ENCODE data around the gene WDFY3. TPM values are rescaled to one million over a fixed set of nuclear protein-coding genes. Genes with fewer than 3 reads are reported as not detected.

WDFY3 gene
- polyA plus RNA-seq, 4 donors: 3.0 to 33.3 (median 6.4) TPM

DNA sequence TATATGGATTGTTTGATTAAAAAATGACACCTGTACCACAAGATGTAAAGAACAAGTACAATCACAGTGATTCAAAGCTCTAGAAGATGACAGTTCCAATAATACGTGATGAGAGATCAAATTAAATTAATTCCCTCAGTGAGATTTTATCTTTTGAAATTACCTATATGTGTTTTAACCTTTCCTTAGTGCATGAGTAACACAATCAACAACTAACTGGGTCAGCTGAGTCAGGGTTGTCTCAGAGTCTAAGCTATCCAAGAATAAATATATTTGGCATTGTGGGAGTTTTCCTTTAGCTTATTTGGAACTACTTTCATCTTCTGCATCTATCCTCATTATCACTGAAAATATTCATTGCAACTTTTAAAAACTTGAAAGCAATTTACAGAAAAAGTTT is 162.8 kb downstream of the WDFY3 start:
- peaks cover 0 to 17% (median 2%) of the 10 kb centered on the region in 3 donors for H3K36me3 ChIP-seq (ENCODE audit: control insufficient read depth in 3 of 3, insufficient read depth in 2 of 3, low read depth in 1 of 3, low read length in 3 of 3)
- 90 to 95% (median 94%) methylated on average over 1 of the region's 1 CpG for WGBS, 3 donors
- no peak overlapping the region for H3K4me3 ChIP-seq (ENCODE audit: low read depth in 1 of 3, low read length in 3 of 3)
- DNase-seq (no peak), FAIRE-seq (peak; percentile 15)
- H3K27ac ChIP-seq (ENCODE audit: low read depth in 1 of 3, low read length in 2 of 3): no peak overlapping the region
- H3K4me1 ChIP-seq (ENCODE audit: control insufficient read depth in 3 of 3, insufficient read depth in 2 of 3, low read depth in 1 of 3, low read length in 2 of 3): no peaks in the 10 kb centered on the region
- H3K27me3 ChIP-seq (ENCODE audit: control insufficient read depth in 3 of 3, insufficient read depth in 3 of 3, low read length in 3 of 3): no peaks in the 10 kb centered on the region
- no peaks in the 10 kb centered on the region for H3K9me3 ChIP-seq (ENCODE audit: control insufficient read depth in 2 of 2, insufficient read depth in 1 of 2, low read depth in 1 of 2, low read length in 1 of 2)

GRCh38 chr4:84803116-84803515 is 163.4 kb downstream of the WDFY3 start:
- WGBS, 3 donors: 94 to 96% (median 95%) methylated on average over 2 of the region's 2 CpGs
- DNase-seq (no peak), FAIRE-seq (no peak)
- Histone ChIP-seq H3K36me3 (ENCODE audit: control insufficient read depth in 3 of 3, insufficient read depth in 2 of 3, low read depth in 1 of 3, low read length in 3 of 3) (peaks cover 0 to 17% (median 2%) of the 10 kb centered on the region in 3 donors), H3K4me1 (ENCODE audit: control insufficient read depth in 3 of 3, insufficient read depth in 2 of 3, low read depth in 1 of 3, low read length in 2 of 3) (no peaks in the 10 kb centered on the region), H3K4me3 (ENCODE audit: low read depth in 1 of 3, low read length in 3 of 3) (no peak overlapping the region), H3K27me3 (ENCODE audit: control insufficient read depth in 3 of 3, insufficient read depth in 3 of 3, low read length in 3 of 3) (no peaks in the 10 kb centered on the region), H3K27ac (ENCODE audit: low read depth in 1 of 3, low read length in 2 of 3) (no peak overlapping the region), H3K9me3 (ENCODE audit: control insufficient read depth in 2 of 2, insufficient read depth in 1 of 2, low read depth in 1 of 2, low read length in 1 of 2) (no peaks in the 10 kb centered on the region)

DNA sequence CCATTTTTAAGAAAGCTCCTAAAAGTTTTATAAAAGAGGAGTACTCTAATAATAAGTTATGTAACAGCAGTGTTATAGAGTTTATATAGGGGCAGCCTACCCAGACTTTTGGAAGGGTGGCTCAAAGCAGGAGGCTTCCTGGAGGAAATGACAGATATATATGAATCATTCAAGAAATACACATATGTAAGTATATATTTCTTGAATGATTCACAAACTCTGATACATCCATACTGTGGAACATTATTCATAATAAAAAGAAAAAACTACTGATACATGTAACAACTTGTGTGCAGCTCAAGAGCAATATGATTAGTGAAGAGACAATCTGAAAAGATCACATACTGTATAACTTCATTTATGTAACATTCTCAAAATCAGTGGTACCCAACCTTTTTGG is 166.2 kb downstream of the WDFY3 start:
- Histone ChIP-seq H3K4me3 (ENCODE audit: low read depth in 1 of 3, low read length in 3 of 3) (no peak overlapping the region), H3K9me3 (ENCODE audit: control insufficient read depth in 2 of 2, insufficient read depth in 1 of 2, low read depth in 1 of 2, low read length in 1 of 2) (no peaks in the 10 kb centered on the region), H3K27ac (ENCODE audit: low read depth in 1 of 3, low read length in 2 of 3) (no peak overlapping the region), H3K27me3 (ENCODE audit: control insufficient read depth in 3 of 3, insufficient read depth in 3 of 3, low read length in 3 of 3) (no peaks in the 10 kb centered on the region), H3K36me3 (ENCODE audit: control insufficient read depth in 3 of 3, insufficient read depth in 2 of 3, low read depth in 1 of 3, low read length in 3 of 3) (peaks cover 0 to 19% (median 2%) of the 10 kb centered on the region in 3 donors), H3K4me1 (ENCODE audit: control insufficient read depth in 3 of 3, insufficient read depth in 2 of 3, low read depth in 1 of 3, low read length in 2 of 3) (no peaks in the 10 kb centered on the region)
- no peak for DNase-seq
- no peak for FAIRE-seq

- H3K36me3 ChIP-seq (ENCODE audit: control insufficient read depth in 3 of 3, insufficient read depth in 2 of 3, low read depth in 1 of 3, low read length in 3 of 3): peaks cover 0 to 20% (median 2%) of the 10 kb centered on the region in 3 donors
- no peak for FAIRE-seq
- DNase-seq: no peak
- no peaks in the 10 kb centered on the region for H3K9me3 ChIP-seq (ENCODE audit: control insufficient read depth in 2 of 2, insufficient read depth in 1 of 2, low read depth in 1 of 2, low read length in 1 of 2)
- 81 to 96% (median 82%) methylated on average over 3 of the region's 3 CpGs for WGBS, 3 donors
- H3K4me1 ChIP-seq (ENCODE audit: control insufficient read depth in 3 of 3, insufficient read depth in 2 of 3, low read depth in 1 of 3, low read length in 2 of 3): no peaks in the 10 kb centered on the region
- H3K27me3 ChIP-seq (ENCODE audit: control insufficient read depth in 3 of 3, insufficient read depth in 3 of 3, low read length in 3 of 3): no peaks in the 10 kb centered on the region
- H3K27ac ChIP-seq (ENCODE audit: low read depth in 1 of 3, low read length in 2 of 3): no peak overlapping the region
- no peak overlapping the region for H3K4me3 ChIP-seq (ENCODE audit: low read depth in 1 of 3, low read length in 3 of 3)
These were observed 167.2 kb downstream of the WDFY3 start for GRCh38 chr4:84799318-84799717.

- Histone ChIP-seq H3K4me3 (ENCODE audit: low read depth in 1 of 3, low read length in 3 of 3) (no peak overlapping the region), H3K4me1 (ENCODE audit: control insufficient read depth in 3 of 3, insufficient read depth in 2 of 3, low read depth in 1 of 3, low read length in 2 of 3) (no peaks in the 10 kb centered on the region), H3K27me3 (ENCODE audit: control insufficient read depth in 3 of 3, insufficient read depth in 3 of 3, low read length in 3 of 3) (no peaks in the 10 kb centered on the region), H3K36me3 (ENCODE audit: control insufficient read depth in 3 of 3, insufficient read depth in 2 of 3, low read depth in 1 of 3, low read length in 3 of 3) (peaks cover 0 to 10% (median 0%) of the 10 kb centered on the region in 3 donors), H3K9me3 (ENCODE audit: control insufficient read depth in 2 of 2, insufficient read depth in 1 of 2, low read depth in 1 of 2, low read length in 1 of 2) (no peaks in the 10 kb centered on the region), H3K27ac (ENCODE audit: low read depth in 1 of 3, low read length in 2 of 3) (no peak overlapping the region)
- DNase-seq (no peak), FAIRE-seq (no peak)
- WGBS, 3 donors: 88 to 99% (median 90%) methylated on average over 3 of the region's 3 CpGs
These were observed 170.1 kb downstream of the WDFY3 start for GRCh38 chr4:84796394-84796793.

GRCh38 chr4:84792366-84793301 is 173.9 kb downstream of the WDFY3 start:
- WGBS, 3 donors: 53 to 71% (median 56%) methylated on average over 4 of the region's 4 CpGs
- H3K4me3 ChIP-seq (ENCODE audit: low read depth in 1 of 3, low read length in 3 of 3): no peak overlapping the region
- no peak for FAIRE-seq
- H3K36me3 ChIP-seq (ENCODE audit: control insufficient read depth in 3 of 3, insufficient read depth in 2 of 3, low read depth in 1 of 3, low read length in 3 of 3): peaks cover 0 to 12% (median 1%) of the 10 kb centered on the region in 3 donors
- no peaks in the 10 kb centered on the region for H3K9me3 ChIP-seq (ENCODE audit: control insufficient read depth in 2 of 2, insufficient read depth in 1 of 2, low read depth in 1 of 2, low read length in 1 of 2)
- H3K4me1 ChIP-seq (ENCODE audit: control insufficient read depth in 3 of 3, insufficient read depth in 2 of 3, low read depth in 1 of 3, low read length in 2 of 3): no peaks in the 10 kb centered on the region
- no peaks in the 10 kb centered on the region for H3K27me3 ChIP-seq (ENCODE audit: control insufficient read depth in 3 of 3, insufficient read depth in 3 of 3, low read length in 3 of 3)
- peak in 1 of 2 donors; percentile 56 for DNase-seq
- peak overlapping the region in 1 of 3 donors; percentile 34 for H3K27ac ChIP-seq (ENCODE audit: low read depth in 1 of 3, low read length in 2 of 3)

DNA sequence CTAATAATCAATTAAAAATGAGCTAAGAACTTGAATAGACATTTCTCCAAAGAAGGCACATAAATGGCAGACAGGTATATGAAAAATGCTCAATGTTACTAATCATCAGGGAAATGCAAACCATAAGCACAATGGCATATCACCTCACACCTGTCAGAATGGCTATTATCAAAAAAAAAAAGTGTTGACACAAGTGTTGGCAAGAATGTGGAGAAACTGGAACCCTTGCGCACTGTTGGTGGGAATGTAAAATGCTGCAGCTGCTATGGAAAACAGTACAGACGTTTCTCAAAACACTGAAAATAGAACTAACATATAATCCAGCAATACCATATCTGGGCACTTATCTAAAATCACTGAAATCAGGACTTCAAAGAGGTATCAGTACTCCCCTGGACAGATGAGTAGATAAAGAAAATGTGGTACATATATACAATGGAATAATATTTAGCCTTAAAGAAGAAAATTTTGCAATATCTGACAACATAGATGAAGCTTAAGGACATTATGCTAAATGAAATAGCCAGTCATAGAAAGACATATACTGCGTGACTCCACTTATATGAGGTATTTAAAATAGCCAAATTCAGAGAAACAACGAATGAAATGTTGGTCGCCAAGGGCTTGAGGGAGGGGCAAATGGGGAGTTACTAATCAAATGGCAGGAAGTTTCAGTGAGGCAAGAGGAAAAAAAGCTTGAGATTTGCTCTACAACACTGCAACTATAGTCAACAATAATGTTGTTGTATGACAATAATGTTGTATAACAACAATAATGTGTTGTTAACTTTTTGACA is 175.5 kb downstream of the WDFY3 start:
- Histone ChIP-seq H3K36me3 (ENCODE audit: control insufficient read depth in 3 of 3, insufficient read depth in 2 of 3, low read depth in 1 of 3, low read length in 3 of 3) (peaks cover 0 to 14% (median 5%) of the 10 kb centered on the region in 3 donors), H3K9me3 (ENCODE audit: control insufficient read depth in 2 of 2, insufficient read depth in 1 of 2, low read depth in 1 of 2, low read length in 1 of 2) (no peaks in the 10 kb centered on the region), H3K4me3 (ENCODE audit: low read depth in 1 of 3, low read length in 3 of 3) (no peak overlapping the region), H3K27me3 (ENCODE audit: control insufficient read depth in 3 of 3, insufficient read depth in 3 of 3, low read length in 3 of 3) (no peaks in the 10 kb centered on the region), H3K4me1 (ENCODE audit: control insufficient read depth in 3 of 3, insufficient read depth in 2 of 3, low read depth in 1 of 3, low read length in 2 of 3) (no peaks in the 10 kb centered on the region), H3K27ac (ENCODE audit: low read depth in 1 of 3, low read length in 2 of 3) (no peak overlapping the region)
- DNase-seq (no peak), FAIRE-seq (no peak)
- WGBS, 3 donors: 86 to 90% (median 88%) methylated on average over 5 of the region's 5 CpGs

GRCh38 chr4:84786478-84786877 is 180.0 kb downstream of the WDFY3 start:
- WGBS, 3 donors: 94 to 97% (median 96%) methylated on average over 1 of the region's 1 CpG
- FAIRE-seq (no peak), DNase-seq (no peak)
- Histone ChIP-seq H3K4me3 (ENCODE audit: low read depth in 1 of 3, low read length in 3 of 3) (no peak overlapping the region), H3K9me3 (ENCODE audit: control insufficient read depth in 2 of 2, insufficient read depth in 1 of 2, low read depth in 1 of 2, low read length in 1 of 2) (peaks cover 0 to 2% of the 10 kb centered on the region in 2 donors), H3K36me3 (ENCODE audit: control insufficient read depth in 3 of 3, insufficient read depth in 2 of 3, low read depth in 1 of 3, low read length in 3 of 3) (peaks cover 3 to 20% (median 5%) of the 10 kb centered on the region in 3 donors), H3K27me3 (ENCODE audit: control insufficient read depth in 3 of 3, insufficient read depth in 3 of 3, low read length in 3 of 3) (no peaks in the 10 kb centered on the region), H3K27ac (ENCODE audit: low read depth in 1 of 3, low read length in 2 of 3) (no peak overlapping the region), H3K4me1 (ENCODE audit: control insufficient read depth in 3 of 3, insufficient read depth in 2 of 3, low read depth in 1 of 3, low read length in 2 of 3) (no peaks in the 10 kb centered on the region)
